ENCODE data around the gene MRGPRX2.

MRGPRX2 gene

GRCh38 chr11:19076744-19077589, 16.4 kb upstream of the MRGPRX2 start:
- FAIRE-seq (no peak), DNase-seq (ENCODE audit: low spot score) (peak; percentile 16)

DNA sequence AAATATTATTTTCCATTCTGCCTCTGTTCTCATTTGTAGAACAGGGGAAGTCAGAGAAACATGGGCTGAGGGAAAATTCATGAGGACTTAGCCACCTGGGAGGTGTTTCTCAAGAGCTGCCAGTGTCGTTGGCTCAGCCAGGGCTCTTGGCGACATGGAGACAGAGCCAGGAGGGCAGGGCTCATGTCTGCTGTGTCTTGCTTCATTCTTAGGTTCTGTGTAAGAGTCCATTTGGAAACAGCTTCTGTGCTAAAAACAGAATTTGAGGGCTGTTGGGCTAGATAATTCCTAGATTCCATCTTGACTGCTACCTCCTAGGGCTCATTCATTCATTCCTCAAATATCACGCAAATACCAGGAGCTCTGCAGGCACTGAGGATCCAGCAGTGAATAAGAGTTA, 15.1 kb upstream of the MRGPRX2 start:
- FAIRE-seq: no peak

GRCh38 chr11:19073454-19074415, 13.2 kb upstream of the MRGPRX2 start:
- FAIRE-seq (no peak), DNase-seq (ENCODE audit: low spot score) (no peak)

More for the DNA sequence above, 15.1 kb upstream of the MRGPRX2 start:
- DNase-seq (ENCODE audit: low spot score): no peak

GRCh38 chr11:19072464-19072863, 11.9 kb upstream of the MRGPRX2 start:
- FAIRE-seq: no peak

DNA sequence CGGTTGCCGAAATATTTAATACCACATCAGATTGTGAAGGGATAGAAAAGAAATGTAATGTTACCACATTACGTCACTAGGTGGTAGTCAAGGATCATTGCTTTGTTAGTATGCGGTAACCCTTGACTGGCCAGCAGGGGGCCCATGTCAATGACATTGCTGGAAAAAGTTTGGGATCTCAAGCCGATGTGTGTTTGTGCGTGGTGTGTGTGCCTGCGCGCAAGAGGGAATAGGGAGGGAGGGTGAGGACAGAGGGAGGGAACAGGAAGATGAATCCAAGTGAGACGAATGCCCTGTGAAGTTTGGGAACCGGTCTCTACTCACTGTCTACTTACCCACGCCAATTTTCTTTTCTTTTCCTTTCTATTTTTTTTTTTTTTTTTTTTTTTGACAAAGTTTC, 10.7 kb upstream of the MRGPRX2 start:
- DNase-seq (ENCODE audit: low spot score) (peak; percentile 74), FAIRE-seq (peak; percentile 75)

More at GRCh38 chr11:19072464-19072863, 11.9 kb upstream of the MRGPRX2 start:
- no peak for DNase-seq (ENCODE audit: low spot score)

DNA sequence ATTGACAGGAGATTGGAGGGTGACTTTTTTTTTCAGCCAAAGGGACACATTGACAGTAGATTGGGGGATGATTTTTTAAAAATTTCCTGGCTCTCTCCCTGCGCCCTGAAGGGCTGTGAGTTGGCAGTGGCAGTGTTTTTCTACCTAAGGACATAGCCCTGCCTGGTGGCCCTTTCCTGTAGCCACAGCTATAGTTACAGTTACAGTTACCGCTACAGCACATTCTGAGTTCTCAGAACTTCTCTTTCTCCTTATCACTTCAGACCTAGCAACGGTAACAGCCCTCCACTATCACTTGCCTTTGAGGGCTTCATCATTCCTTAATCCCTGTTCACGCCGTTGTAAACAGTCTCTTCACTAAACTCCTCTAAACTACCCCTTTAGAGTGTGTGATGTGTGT, 684 bp downstream of the MRGPRX2 start:
- DNase-seq (ENCODE audit: low spot score): no peak
- FAIRE-seq: no peak

DNA sequence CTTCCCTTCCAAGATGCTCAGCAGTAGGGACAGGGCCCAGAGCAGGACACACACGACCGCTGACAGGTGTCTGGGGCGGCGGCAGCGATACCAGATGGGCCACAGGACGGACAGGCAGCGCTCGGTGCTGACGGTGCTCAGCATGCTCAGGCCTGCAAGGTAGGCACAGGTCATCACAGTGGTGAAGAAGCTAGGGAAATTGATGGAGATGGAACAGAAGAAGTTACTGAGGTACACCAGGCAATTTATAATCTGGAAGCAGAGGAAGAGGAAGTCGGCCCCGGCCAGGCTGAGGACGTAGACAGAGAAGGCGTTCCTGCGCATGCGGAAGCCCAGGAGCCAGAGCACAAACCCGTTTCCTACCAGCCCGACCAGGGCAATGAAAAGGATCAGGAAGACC, 4.6 kb downstream of the MRGPRX2 start:
- DNase-seq (ENCODE audit: low spot score) (no peak), FAIRE-seq (no peak)

DNA sequence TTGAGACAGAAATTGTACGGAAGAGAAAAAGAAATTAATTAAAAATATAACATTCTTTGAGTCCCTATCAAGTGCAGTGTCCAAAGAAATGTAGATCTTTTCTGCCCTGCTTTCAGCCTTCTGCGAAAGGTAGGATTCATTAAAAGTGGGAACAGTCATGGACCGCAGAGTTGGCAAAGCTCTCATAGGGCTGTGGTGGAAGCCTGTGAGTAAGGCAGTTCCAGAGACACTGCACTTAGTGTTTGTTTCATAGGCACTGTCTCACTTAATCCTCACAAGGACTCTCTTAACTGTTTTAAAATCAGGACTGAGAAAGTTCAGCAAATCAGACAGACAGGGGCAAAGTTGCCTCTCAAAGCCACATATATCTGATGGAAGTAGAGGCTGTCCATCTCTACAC, 5.5 kb downstream of the MRGPRX2 start:
- DNase-seq (ENCODE audit: low spot score) (peak; percentile 22), FAIRE-seq (no peak)

DNA sequence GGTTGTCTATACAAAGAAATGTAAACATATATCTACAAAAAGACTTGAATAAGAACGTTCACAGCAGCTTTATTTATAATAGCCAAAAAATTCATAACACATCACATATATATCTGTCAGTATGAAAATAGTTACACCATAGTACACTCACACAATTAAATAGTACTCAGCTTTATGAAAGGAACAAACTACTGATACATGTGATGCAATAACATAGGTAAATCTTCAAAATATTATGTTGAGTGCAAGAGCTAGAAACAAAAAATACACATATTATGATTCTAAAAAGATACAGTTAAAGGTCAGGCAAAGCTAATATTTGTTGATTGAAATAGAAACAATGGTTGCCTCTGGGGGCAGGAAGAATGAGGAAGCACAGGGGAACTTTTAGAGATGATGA, 6.6 kb downstream of the MRGPRX2 start:
- DNase-seq (ENCODE audit: low spot score) (no peak), FAIRE-seq (no peak)

GRCh38 chr11:19050281-19050680, 10.2 kb downstream of the MRGPRX2 start:
- FAIRE-seq (no peak), DNase-seq (ENCODE audit: low spot score) (no peak)

- no peak for FAIRE-seq
- DNase-seq (ENCODE audit: low spot score): no peak
Measured at GRCh38 chr11:19049351-19049750, 11.2 kb downstream of the MRGPRX2 start.

GRCh38 chr11:19040051-19040450, 20.5 kb downstream of the MRGPRX2 start:
- no peak for FAIRE-seq
- no peak for DNase-seq (ENCODE audit: low spot score)

GRCh38 chr11:19039409-19039808, 21.1 kb downstream of the MRGPRX2 start:
- FAIRE-seq: no peak

GRCh38 chr11:19032990-19033389, 27.5 kb downstream of the MRGPRX2 start:
- no peak for FAIRE-seq
- no peak for DNase-seq (ENCODE audit: low spot score)

More at GRCh38 chr11:19039409-19039808, 21.1 kb downstream of the MRGPRX2 start:
- no peak for DNase-seq (ENCODE audit: low spot score)

DNA sequence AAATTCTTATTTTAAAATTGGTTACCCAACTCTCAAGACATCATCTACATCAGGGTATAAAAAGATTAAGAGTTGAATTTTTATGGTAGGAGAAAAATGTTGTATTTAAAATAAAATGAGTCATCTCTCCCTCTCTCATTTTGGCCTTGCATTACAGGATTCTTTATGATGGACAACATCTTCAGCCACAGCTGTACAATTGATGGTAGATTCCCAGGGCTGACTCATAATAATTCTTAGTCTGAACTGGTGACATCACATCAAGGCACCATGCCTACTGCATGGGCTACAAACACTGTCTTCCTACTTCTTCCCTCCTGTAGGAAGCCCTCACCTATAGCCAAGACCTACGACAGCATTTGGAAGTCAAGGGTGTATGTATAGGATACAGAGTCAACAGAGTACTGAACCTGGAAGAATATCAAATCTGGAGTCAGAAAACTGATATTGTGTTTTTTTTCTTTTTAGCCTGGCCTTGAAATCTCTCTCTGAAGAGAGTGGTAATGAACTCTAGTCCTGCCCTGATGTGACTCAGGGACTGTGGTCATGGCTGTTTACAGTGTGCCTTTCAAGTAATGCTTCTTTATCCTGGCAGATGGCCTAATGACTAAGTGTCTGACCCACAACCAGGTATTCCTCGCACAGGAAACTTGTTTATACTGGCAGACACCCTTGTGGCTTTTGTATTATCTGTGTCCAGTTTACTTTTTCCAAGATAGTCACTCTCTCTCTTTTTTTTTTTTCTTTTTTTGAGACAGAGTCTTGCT, 32.5 kb downstream of the MRGPRX2 start:
- DNase-seq (ENCODE audit: low spot score) (peak; percentile 94), FAIRE-seq (peak; percentile 94)

DNA sequence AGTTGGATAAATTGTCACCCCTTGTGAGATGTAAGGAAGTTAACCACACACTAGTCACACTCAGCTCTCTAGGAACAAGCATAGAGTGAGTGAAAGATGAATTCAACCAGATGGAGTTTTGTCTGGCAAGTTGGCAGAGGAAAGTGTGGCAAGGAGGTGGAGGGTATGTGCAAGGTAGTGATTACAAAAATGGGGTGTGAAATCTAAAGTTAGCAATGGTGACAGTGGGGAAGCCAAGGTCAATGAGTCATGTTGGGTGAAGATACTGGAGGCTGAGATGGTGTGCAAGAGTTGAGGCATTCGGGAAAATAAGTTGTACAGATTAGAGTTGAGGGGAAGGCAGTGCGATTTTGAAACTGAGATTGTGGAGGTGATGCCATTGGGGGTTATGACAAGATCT, 33.7 kb downstream of the MRGPRX2 start:
- FAIRE-seq: no peak
- DNase-seq (ENCODE audit: low spot score): no peak

GRCh38 chr11:19025481-19026406, 34.8 kb downstream of the MRGPRX2 start:
- DNase-seq (ENCODE audit: low spot score): no peak

DNA sequence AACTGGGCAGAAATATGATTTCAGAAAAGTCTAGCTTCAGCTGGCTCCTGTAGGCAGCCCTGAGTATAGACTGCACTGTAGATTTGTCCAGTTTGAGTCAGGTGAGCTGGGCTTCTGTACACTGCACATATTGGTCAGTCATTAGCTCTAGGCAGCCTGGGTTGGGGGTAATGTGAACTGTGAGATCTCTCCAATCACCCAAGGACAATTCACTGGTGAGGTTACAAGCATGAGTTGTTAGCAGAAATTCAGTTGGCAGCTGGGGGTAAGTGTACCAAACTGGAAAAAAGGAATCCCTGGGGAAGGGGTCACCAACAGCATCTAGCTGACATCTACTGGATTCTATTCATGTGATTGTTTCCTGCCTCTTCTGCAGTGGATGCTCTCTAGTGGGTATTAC, 39.7 kb downstream of the MRGPRX2 start:
- DNase-seq (ENCODE audit: low spot score) (no peak), FAIRE-seq (no peak)

More at GRCh38 chr11:19025481-19026406, 34.8 kb downstream of the MRGPRX2 start:
- no peak for FAIRE-seq

DNA sequence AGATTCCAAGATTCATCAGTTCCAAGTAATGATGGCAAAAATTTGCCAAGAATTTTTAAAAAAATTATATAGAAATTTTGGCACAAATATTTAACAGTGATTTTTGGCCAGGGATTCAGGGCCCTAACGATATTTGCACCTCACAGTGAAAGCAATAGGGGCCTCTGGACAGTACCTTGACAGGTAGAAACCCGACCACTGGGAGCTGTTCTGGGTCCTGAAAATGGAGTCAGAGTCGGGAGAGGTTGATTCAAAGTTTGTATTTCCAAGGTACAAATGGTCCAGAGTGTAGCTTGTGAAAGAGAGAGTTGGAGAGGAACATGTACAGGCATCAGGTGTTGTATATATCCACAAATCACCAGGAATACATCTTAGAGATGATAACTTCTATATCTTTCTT, 41.6 kb downstream of the MRGPRX2 start:
- no peak for DNase-seq (ENCODE audit: low spot score)
- FAIRE-seq: no peak

DNA sequence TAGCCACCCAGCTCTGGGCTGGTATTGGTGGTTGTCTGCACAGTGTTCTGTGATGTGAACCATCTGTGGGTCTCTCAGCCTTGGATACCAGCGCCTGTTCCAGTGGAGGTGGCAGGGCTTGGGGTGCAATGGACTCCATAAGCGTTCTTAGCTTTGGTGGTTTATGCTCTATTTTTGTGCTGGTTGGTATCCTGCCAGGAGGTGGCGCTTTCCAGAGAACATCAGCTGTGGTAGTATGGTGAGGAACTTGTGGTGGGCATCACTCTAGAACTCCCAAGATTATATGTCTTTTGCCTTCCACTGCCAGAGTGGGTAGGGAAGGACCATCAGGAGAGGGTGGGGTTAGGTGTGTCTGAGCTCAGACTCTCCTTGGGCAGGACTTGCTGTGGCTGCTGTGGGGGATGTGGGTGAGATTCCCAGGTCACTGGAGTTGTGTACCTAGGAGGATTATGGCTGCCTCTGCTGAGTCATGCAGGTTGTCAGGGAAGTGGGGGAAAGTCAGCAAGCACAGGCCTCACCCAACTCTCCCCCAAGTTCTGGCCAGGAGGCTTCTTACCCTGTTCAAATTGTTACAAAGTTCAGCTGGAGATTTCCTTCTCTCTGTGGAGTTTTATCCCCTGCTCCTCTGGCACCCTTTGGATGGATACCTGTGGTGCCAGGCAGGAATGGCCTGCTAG, 47.2 kb downstream of the MRGPRX2 start:
- DNase-seq (ENCODE audit: low spot score) (no peak), FAIRE-seq (no peak)
